Measurements from ENCODE around the gene BCR.
A peak's percentile ranks its signal among the peaks of the same experiment; 100 is the strongest.

The BCR gene

GRCh38 chr22:23180893-23181720, 798 bp downstream of the BCR start:
- H3K9ac ChIP-seq (ENCODE audit: low read length), result peak overlapping the region; percentile 40
- H3K36me3 ChIP-seq (ENCODE audit: control insufficient read depth, low read depth, low read length), result no peaks in the 10 kb centered on the region
- no peak overlapping the region for H3K27ac ChIP-seq (ENCODE audit: low read length)
- H3K4me3 ChIP-seq (ENCODE audit: low read length), result peak overlapping the region; percentile 75
- H3K27me3 ChIP-seq (ENCODE audit: control insufficient read depth, insufficient read depth, low read length), result peaks cover 11% of the 10 kb centered on the region
- peaks cover 28% of the 10 kb centered on the region for H3K4me1 ChIP-seq (ENCODE audit: control insufficient read depth, low read depth, low read length)
- peaks cover 8% of the 10 kb centered on the region for H3K9me3 ChIP-seq (ENCODE audit: control insufficient read depth, low read depth, low read length)

GRCh38 chr22:23181721-23182308, 1.5 kb downstream of the BCR start:
- Histone ChIP-seq H3K9me3 (ENCODE audit: control insufficient read depth, low read depth, low read length) (peaks cover under 1% of the 10 kb centered on the region), H3K4me1 (ENCODE audit: control insufficient read depth, low read depth, low read length) (peaks cover 28% of the 10 kb centered on the region), H3K36me3 (ENCODE audit: control insufficient read depth, low read depth, low read length) (no peaks in the 10 kb centered on the region), H3K4me3 (ENCODE audit: low read length) (peak overlapping the region; percentile 75), H3K27ac (ENCODE audit: low read length) (no peak overlapping the region), H3K27me3 (ENCODE audit: control insufficient read depth, insufficient read depth, low read length) (peaks cover 11% of the 10 kb centered on the region), H3K9ac (ENCODE audit: low read length) (peak overlapping the region; percentile 36)

- Histone ChIP-seq H3K27me3 (ENCODE audit: control insufficient read depth, insufficient read depth, low read length) (peaks cover 11% of the 10 kb centered on the region), H3K4me1 (ENCODE audit: control insufficient read depth, low read depth, low read length) (peaks cover 29% of the 10 kb centered on the region), H3K36me3 (ENCODE audit: control insufficient read depth, low read depth, low read length) (no peaks in the 10 kb centered on the region), H3K9ac (ENCODE audit: low read length) (peak overlapping the region; percentile 36), H3K4me3 (ENCODE audit: low read length) (peak overlapping the region; percentile 75), H3K27ac (ENCODE audit: low read length) (no peak overlapping the region), H3K9me3 (ENCODE audit: control insufficient read depth, low read depth, low read length) (no peaks in the 10 kb centered on the region)
These were observed 2.2 kb downstream of the BCR start for GRCh38 chr22:23182309-23183060.

- H3K36me3 ChIP-seq (ENCODE audit: control insufficient read depth, low read depth, low read length), result no peaks in the 10 kb centered on the region
- H3K27ac ChIP-seq (ENCODE audit: low read length), result no peak overlapping the region
- H3K4me1 ChIP-seq (ENCODE audit: control insufficient read depth, low read depth, low read length), result peaks cover 36% of the 10 kb centered on the region
- no peak overlapping the region for H3K9ac ChIP-seq (ENCODE audit: low read length)
- H3K4me3 ChIP-seq (ENCODE audit: low read length), result peak overlapping the region; percentile 75
- H3K9me3 ChIP-seq (ENCODE audit: control insufficient read depth, low read depth, low read length), result no peaks in the 10 kb centered on the region
- peaks cover 11% of the 10 kb centered on the region for H3K27me3 ChIP-seq (ENCODE audit: control insufficient read depth, insufficient read depth, low read length)
These were observed 2.9 kb downstream of the BCR start for GRCh38 chr22:23183061-23183698.

DNA sequence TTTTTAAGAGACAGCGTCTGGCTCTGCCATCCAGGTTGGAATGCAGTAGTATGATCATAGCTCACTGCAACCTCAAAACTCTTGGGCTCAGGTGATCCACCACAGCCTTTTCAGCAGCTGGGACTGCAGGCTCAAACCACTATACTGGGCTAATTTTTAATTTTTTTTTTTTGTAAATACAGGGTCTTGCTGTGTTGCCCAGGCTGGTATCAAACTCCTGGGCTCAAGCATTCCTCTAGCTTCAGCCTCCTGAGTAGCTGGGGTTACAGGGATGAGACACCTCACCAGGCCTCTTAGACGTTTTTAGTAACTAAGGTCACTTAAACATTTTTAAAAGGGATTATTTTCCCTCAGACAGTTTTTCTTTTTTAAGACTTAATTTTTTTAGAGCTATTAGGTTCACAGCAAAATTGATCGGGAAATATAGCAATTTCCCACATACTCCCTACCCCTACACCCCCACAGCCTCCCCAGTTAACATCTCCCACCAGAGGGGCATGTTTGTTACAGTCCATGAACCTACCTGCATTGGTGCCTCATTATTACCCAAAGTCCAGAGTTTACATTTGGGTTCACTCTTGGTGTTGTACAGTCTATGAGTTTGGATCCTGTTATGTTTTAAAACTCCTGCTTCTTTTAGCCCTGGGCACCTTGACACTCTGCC, 3.9 kb downstream of the BCR start:
- Histone ChIP-seq H3K36me3 (ENCODE audit: control insufficient read depth, low read depth, low read length) (no peaks in the 10 kb centered on the region), H3K9me3 (ENCODE audit: control insufficient read depth, low read depth, low read length) (no peaks in the 10 kb centered on the region), H3K9ac (ENCODE audit: low read length) (no peak overlapping the region), H3K27me3 (ENCODE audit: control insufficient read depth, insufficient read depth, low read length) (peaks cover 11% of the 10 kb centered on the region), H3K4me1 (ENCODE audit: control insufficient read depth, low read depth, low read length) (peaks cover 34% of the 10 kb centered on the region), H3K27ac (ENCODE audit: low read length) (no peak overlapping the region), H3K4me3 (ENCODE audit: low read length) (peak overlapping the region; percentile 75)

DNA sequence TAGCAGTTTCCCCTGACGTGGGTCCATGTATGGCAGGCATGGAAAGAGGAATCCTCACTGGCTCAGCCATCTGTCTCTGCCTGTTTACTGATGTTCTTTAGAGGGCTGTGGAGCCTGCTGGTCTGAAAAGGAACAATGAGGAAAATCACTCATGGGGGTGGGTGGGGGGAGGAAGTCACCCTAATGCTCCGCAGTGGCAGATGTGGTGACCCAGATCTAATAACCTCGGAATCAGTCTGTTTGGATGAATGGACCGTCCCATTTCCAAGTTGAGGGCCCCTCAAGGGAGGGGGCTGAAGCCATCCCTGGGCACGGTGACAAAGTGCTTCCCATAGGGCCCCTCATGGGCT, 4.4 kb downstream of the BCR start:
- Histone ChIP-seq H3K9ac (ENCODE audit: low read length) (no peak overlapping the region), H3K4me3 (ENCODE audit: low read length) (no peak overlapping the region), H3K27me3 (ENCODE audit: control insufficient read depth, insufficient read depth, low read length) (peaks cover 11% of the 10 kb centered on the region), H3K4me1 (ENCODE audit: control insufficient read depth, low read depth, low read length) (peaks cover 34% of the 10 kb centered on the region), H3K27ac (ENCODE audit: low read length) (no peak overlapping the region), H3K36me3 (ENCODE audit: control insufficient read depth, low read depth, low read length) (no peaks in the 10 kb centered on the region), H3K9me3 (ENCODE audit: control insufficient read depth, low read depth, low read length) (no peaks in the 10 kb centered on the region)

GRCh38 chr22:23187211-23187610, 6.9 kb downstream of the BCR start:
- no peak overlapping the region for H3K9ac ChIP-seq (ENCODE audit: low read length)
- no peak overlapping the region for H3K27ac ChIP-seq (ENCODE audit: low read length)
- H3K27me3 ChIP-seq (ENCODE audit: control insufficient read depth, insufficient read depth, low read length), result peaks cover 2% of the 10 kb centered on the region
- peaks cover 4% of the 10 kb centered on the region for H3K36me3 ChIP-seq (ENCODE audit: control insufficient read depth, low read depth, low read length)
- no peaks in the 10 kb centered on the region for H3K9me3 ChIP-seq (ENCODE audit: control insufficient read depth, low read depth, low read length)
- peaks cover 36% of the 10 kb centered on the region for H3K4me1 ChIP-seq (ENCODE audit: control insufficient read depth, low read depth, low read length)
- no peak overlapping the region for H3K4me3 ChIP-seq (ENCODE audit: low read length)

- H3K27ac ChIP-seq (ENCODE audit: low read length), result no peak overlapping the region
- H3K36me3 ChIP-seq (ENCODE audit: control insufficient read depth, low read depth, low read length), result peaks cover 4% of the 10 kb centered on the region
- H3K9me3 ChIP-seq (ENCODE audit: control insufficient read depth, low read depth, low read length), result no peaks in the 10 kb centered on the region
- H3K4me3 ChIP-seq (ENCODE audit: low read length), result no peak overlapping the region
- H3K27me3 ChIP-seq (ENCODE audit: control insufficient read depth, insufficient read depth, low read length), result no peaks in the 10 kb centered on the region
- H3K4me1 ChIP-seq (ENCODE audit: control insufficient read depth, low read depth, low read length), result peaks cover 33% of the 10 kb centered on the region
- H3K9ac ChIP-seq (ENCODE audit: low read length), result no peak overlapping the region
These were observed 7.8 kb downstream of the BCR start for GRCh38 chr22:23187871-23188700.

GRCh38 chr22:23190526-23190925, 10.2 kb downstream of the BCR start:
- no peak overlapping the region for H3K9ac ChIP-seq (ENCODE audit: low read length)
- no peak overlapping the region for H3K27ac ChIP-seq (ENCODE audit: low read length)
- H3K27me3 ChIP-seq (ENCODE audit: control insufficient read depth, insufficient read depth, low read length), result no peaks in the 10 kb centered on the region
- H3K4me1 ChIP-seq (ENCODE audit: control insufficient read depth, low read depth, low read length), result peaks cover 19% of the 10 kb centered on the region
- peaks cover 4% of the 10 kb centered on the region for H3K36me3 ChIP-seq (ENCODE audit: control insufficient read depth, low read depth, low read length)
- H3K9me3 ChIP-seq (ENCODE audit: control insufficient read depth, low read depth, low read length), result no peaks in the 10 kb centered on the region
- no peak overlapping the region for H3K4me3 ChIP-seq (ENCODE audit: low read length)

- H3K4me1 ChIP-seq (ENCODE audit: control insufficient read depth, low read depth, low read length), result peaks cover 19% of the 10 kb centered on the region
- no peaks in the 10 kb centered on the region for H3K27me3 ChIP-seq (ENCODE audit: control insufficient read depth, insufficient read depth, low read length)
- no peak overlapping the region for H3K9ac ChIP-seq (ENCODE audit: low read length)
- H3K36me3 ChIP-seq (ENCODE audit: control insufficient read depth, low read depth, low read length), result peaks cover 4% of the 10 kb centered on the region
- H3K4me3 ChIP-seq (ENCODE audit: low read length), result no peak overlapping the region
- no peaks in the 10 kb centered on the region for H3K9me3 ChIP-seq (ENCODE audit: control insufficient read depth, low read depth, low read length)
- no peak overlapping the region for H3K27ac ChIP-seq (ENCODE audit: low read length)
These were observed 11.8 kb downstream of the BCR start for GRCh38 chr22:23192133-23192532.

Measured in iPS-18a (cell line).